SU-DHL-6 (cell line): ENCODE measurements around the gene RNF14.

Source experiments
- H2AFZ ChIP-seq: fragments of 200-600 bp; sonication (generic); 2 replicates; pipeline ENCODE4 v1.6.1; 2014; ENCODE audit warnings: low read depth, mild to moderate bottlenecking, moderate library complexity, mixed read lengths, antibody characterized with exemption, low read length; ENCODE audit not compliant: severe bottlenecking
- H3F3A ChIP-seq: fragments of 200-600 bp; shearing (Covaris generic); 2 replicates; pipeline ENCODE4 v1.6.0; 2016; ENCODE audit warnings: antibody characterized with exemption, mild to moderate bottlenecking; ENCODE audit not compliant: insufficient read depth
- H3K27ac ChIP-seq: fragments of 200-600 bp; sonication (generic); 2 replicates; pipeline ENCODE4 v1.5.1; 2016; ENCODE audit warnings: low read depth, mild to moderate bottlenecking, low read length, moderate library complexity, mixed read lengths
- H3K27me3 ChIP-seq: fragments of 200-600 bp; sonication (generic), shearing (Covaris generic); 2 replicates; pipeline ENCODE4 v1.6.0; 2014; ENCODE audit warnings: mild to moderate bottlenecking, low read length
- H3K36me3 ChIP-seq: fragments of 200-600 bp; sonication (generic); 2 replicates; pipeline ENCODE4 v1.6.1; 2014; ENCODE audit warnings: mild to moderate bottlenecking, low read length, mixed read lengths
- H3K4me2 ChIP-seq: fragments of 300-600, 200-600 bp; shearing (Covaris generic), sonication (generic); 2 replicates; pipeline ENCODE4 v1.6.0; 2014; ENCODE audit warnings: low read length, low read depth, mild to moderate bottlenecking; ENCODE audit not compliant: poor library complexity, severe bottlenecking
- H3K4me3 ChIP-seq: fragments of 200-600 bp; sonication (generic); 2 replicates; pipeline ENCODE4 v1.5.1; 2014; ENCODE audit warnings: antibody characterized with exemption, low read length, mild to moderate bottlenecking, mixed read lengths; ENCODE audit not compliant: insufficient read depth, poor library complexity, severe bottlenecking
- H3K79me2 ChIP-seq: fragments of 200-600 bp; sonication (generic); 2 replicates; pipeline ENCODE4 v1.6.1; 2014; ENCODE audit warnings: mild to moderate bottlenecking, low read length, moderate library complexity; ENCODE audit not compliant: insufficient read depth
- H3K9ac ChIP-seq: fragments of 200-600 bp; sonication (generic); 2 replicates; pipeline ENCODE4 v1.7.0; 2014; ENCODE audit warnings: mild to moderate bottlenecking, low read length
- H3K9me2 ChIP-seq: fragments of 200-600 bp; sonication (generic); replicated peaks from 2 replicates; pipeline ENCODE4 v1.6.1; 2014; ENCODE audit warnings: low read length; ENCODE audit not compliant: insufficient read depth
- H3K9me3 ChIP-seq: fragments of 200-600 bp; sonication (generic); 2 replicates; pipeline ENCODE4 v1.6.1; 2014; ENCODE audit warnings: low read length, mixed read lengths; ENCODE audit not compliant: insufficient read depth
- H4K20me1 ChIP-seq: fragments of 200-600 bp; sonication (generic); 2 replicates; pipeline ENCODE4 v1.6.1; 2014; ENCODE audit warnings: low read depth, mild to moderate bottlenecking, antibody characterized with exemption, low read length, moderate library complexity, mixed read lengths
- CTCF ChIP-seq: fragments of 200-600 bp; sonication (generic); IDR thresholded peaks from one replicate; pipeline ENCODE4 v1.5.1; 2017; ENCODE audit warnings: antibody characterized with exemption, mild to moderate bottlenecking, low read length, moderate library complexity; ENCODE audit not compliant: insufficient read depth, poor library complexity, severe bottlenecking
- EZH2phosphoT487 ChIP-seq: fragments of 200-600 bp; sonication (generic), shearing (Covaris generic); conservative IDR thresholded peaks from 2 replicates; pipeline ENCODE4 v1.6.1; 2018; ENCODE audit warnings: mild to moderate bottlenecking, antibody characterized with exemption, low read length, moderate library complexity, mixed read lengths

RNF14 gene

GRCh38 chr5:141948812-141949211 is 20.1 kb upstream of the RNF14 start:
- Histone ChIP-seq H3K4me2 (no peak overlapping the region), H3K27me3 (no peaks in the 10 kb centered on the region), H2AFZ (no peak overlapping the region), H3K4me3 (no peak overlapping the region), H3K9me2 (no peaks in the 10 kb centered on the region), H3F3A (no peaks in the 10 kb centered on the region), H3K36me3 (no peaks in the 10 kb centered on the region), H3K79me2 (no peaks in the 10 kb centered on the region), H4K20me1 (no peaks in the 10 kb centered on the region), H3K27ac (no peak overlapping the region), H3K9ac (no peak overlapping the region), H3K9me3 (no peaks in the 10 kb centered on the region)
- no peak for TF ChIP-seq EZH2phosphoT487
- no peak for TF ChIP-seq CTCF

- Histone ChIP-seq H3K79me2 (no peaks in the 10 kb centered on the region), H3K4me3 (no peak overlapping the region), H3K9me2 (no peaks in the 10 kb centered on the region), H3F3A (no peaks in the 10 kb centered on the region), H3K27me3 (no peaks in the 10 kb centered on the region), H3K9ac (no peak overlapping the region), H3K36me3 (no peaks in the 10 kb centered on the region), H3K27ac (no peak overlapping the region), H2AFZ (no peak overlapping the region), H3K9me3 (no peaks in the 10 kb centered on the region), H4K20me1 (no peaks in the 10 kb centered on the region), H3K4me2 (no peak overlapping the region)
- no peak for TF ChIP-seq CTCF
- TF ChIP-seq EZH2phosphoT487, result no peak
Measured at GRCh38 chr5:141949511-141949910, 19.4 kb upstream of the RNF14 start.

DNA sequence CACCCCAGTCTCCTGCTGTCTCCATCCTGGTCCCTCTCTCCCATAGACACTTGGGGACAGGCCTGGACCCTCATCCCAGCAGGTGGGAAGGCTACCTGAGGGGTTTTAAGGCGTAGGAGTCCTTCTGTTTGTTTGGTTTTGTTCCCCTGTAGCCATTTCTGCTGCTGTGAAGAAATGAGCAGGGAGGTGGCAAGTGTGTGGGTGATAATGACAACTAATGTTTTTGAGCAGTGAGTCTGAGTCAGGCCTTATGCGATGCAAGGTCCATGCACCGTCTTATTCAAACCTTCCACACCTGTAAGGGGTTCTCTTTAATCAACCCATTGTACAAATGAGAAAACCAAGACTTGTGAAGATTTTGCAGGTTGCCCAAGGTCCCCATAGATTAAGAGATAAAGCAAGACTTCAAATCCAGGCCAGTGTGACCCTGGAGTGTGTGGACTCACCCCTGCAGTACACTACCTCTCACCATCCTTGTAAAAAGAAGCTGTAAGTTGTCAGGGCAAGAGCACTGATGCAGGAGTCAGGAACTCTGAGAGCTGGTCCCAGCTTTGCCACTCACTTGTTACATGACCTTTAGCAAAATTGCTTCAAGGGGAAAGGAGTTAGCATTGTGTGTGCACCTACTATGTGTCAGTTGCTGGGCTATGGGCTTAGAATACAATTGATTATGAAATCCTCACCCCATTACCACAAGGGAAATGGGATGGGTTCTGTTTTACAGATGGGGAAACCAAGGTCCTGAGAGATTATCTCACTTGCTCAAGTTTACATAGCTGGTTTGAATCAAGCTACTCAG is 18.5 kb upstream of the RNF14 start:
- H3K36me3 ChIP-seq, result no peaks in the 10 kb centered on the region
- H3F3A ChIP-seq, result no peaks in the 10 kb centered on the region
- H3K27ac ChIP-seq, result no peak overlapping the region
- no peaks in the 10 kb centered on the region for H4K20me1 ChIP-seq
- H3K9me3 ChIP-seq, result no peaks in the 10 kb centered on the region
- no peaks in the 10 kb centered on the region for H3K79me2 ChIP-seq
- no peak overlapping the region for H3K9ac ChIP-seq
- TF ChIP-seq EZH2phosphoT487 (no peak), CTCF (no peak)
- no peaks in the 10 kb centered on the region for H3K9me2 ChIP-seq
- H3K4me3 ChIP-seq, result no peak overlapping the region
- H2AFZ ChIP-seq, result no peak overlapping the region
- no peak overlapping the region for H3K4me2 ChIP-seq
- no peaks in the 10 kb centered on the region for H3K27me3 ChIP-seq
